Measurements from ENCODE around the gene CELSR1.

DNA sequence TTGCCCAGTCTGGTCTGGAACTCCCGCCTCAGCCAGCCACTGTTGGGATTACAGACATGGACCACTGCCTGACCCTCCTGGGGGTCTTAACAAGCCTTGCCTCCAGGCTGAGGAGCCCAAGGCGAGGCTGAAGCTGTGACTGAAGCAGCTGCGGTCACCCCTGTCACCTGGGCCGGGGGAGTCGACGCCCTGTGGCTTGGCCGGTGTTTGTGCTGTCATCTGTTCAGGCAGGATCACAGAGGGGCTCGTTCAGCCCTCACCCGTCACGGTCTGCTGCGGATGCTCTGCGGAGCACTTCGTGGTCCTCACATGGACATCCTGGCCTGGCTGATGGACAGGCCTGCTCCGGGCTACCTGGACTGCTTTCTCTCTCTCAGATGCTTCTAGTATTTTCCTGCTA is 178.1 kb downstream of the CELSR1 start:
- TF ChIP-seq POLR2A (IDR thresholded peaks at IDR 0.05; ENCODE audit: low read length), result no peak
- no peak for TF ChIP-seq GATA1 (IDR thresholded peaks at IDR 0.05; ENCODE audit: low read depth, low read length)

Data from erythroblast (primary cell).